ENCODE data around the gene SLC1A7.

Gene SLC1A7

GRCh38 chr1:53089478-53090226 is 52.8 kb downstream of the SLC1A7 start:
- no peak for DNase-seq

DNA sequence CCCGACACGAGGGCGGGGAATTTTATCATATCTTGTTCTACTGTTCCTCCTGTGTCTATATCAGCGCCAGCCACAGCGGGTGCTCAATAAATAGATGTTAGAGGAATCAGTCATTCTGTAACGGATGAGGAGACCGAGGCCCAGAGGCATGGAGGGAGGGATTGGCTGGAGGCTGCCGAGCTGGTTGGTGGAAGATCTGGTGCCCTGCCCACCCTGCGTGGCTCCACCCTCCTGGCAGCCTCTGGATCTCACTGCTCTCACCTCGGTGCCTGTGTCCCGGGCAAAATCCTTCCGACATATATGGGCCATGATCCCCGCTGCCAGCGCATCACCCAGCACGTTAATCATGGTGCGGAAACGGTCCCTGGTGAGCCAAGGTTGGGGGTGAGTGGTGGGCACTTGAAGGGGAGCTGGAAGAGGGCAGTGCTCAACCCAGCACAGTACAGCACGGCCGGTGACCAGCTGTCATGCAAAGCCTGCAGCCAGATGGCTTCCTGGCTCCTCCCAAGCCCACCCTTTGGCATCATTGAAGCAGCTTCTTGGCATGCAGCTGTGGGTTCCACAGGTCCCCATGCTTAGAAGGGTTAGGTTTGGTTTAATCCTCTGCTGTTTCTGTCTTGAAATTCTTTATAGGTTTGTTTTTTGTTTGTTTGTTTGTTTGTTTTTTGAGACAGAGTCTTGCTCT is 53.7 kb downstream of the SLC1A7 start:
- no peak for DNase-seq

- no peak for DNase-seq
Measured at GRCh38 chr1:53087332-53088285, 54.8 kb downstream of the SLC1A7 start.

GRCh38 chr1:53086491-53087070 is 55.9 kb downstream of the SLC1A7 start:
- no peak for DNase-seq

GRCh38 chr1:53085405-53085804 is 57.0 kb downstream of the SLC1A7 start:
- no peak for DNase-seq

GRCh38 chr1:53084589-53084971 is 57.9 kb downstream of the SLC1A7 start:
- no peak for DNase-seq

DNA sequence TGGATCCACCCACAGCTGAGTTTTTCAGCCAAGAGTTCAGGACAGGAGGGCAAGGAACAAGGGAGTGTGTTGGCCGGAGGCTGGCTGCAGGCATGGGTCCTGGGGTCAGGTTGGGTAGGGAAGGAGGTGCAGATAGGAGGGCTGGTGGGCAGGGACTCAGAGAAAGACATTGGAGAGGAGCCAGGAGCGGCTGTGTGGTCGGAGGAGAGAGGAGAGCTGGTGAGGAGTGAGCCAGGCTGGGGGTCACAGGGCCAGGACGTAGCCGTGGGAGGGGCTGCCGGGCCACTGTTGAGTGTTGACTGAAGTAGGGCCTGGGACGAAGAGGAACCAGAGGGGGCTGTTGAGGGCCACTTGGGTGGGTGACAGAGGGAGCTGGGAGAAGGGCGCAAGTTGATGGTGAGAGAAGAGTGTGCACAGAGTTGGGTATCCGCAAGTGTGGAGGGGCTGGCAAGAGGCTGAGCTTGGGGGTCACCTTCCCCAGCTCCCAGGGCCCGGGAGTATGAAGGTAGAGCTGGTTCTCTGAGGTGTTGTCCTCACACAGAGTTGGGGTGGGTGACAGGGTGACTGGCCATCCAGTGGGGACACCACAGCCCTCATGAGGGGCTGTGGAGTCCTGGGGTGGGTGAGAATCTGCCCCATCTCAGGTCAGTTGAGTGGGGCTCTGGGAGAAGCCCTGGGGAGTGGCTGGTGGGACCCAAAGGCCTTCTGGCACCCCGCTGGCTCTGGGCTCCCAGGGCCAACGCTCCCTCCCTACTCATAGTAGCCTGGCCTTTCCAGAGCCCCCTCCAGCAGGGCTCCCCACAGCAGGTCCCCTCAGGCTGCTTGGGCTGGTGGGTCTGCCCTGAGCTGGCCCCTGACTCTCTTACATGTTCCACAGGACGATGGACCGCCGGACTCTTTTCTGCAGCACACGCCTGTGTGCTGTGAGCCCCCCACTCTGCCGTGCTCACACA is 58.5 kb downstream of the SLC1A7 start:
- no peak for DNase-seq

GRCh38 chr1:53082826-53083455 is 59.5 kb downstream of the SLC1A7 start:
- no peak for DNase-seq

DNA sequence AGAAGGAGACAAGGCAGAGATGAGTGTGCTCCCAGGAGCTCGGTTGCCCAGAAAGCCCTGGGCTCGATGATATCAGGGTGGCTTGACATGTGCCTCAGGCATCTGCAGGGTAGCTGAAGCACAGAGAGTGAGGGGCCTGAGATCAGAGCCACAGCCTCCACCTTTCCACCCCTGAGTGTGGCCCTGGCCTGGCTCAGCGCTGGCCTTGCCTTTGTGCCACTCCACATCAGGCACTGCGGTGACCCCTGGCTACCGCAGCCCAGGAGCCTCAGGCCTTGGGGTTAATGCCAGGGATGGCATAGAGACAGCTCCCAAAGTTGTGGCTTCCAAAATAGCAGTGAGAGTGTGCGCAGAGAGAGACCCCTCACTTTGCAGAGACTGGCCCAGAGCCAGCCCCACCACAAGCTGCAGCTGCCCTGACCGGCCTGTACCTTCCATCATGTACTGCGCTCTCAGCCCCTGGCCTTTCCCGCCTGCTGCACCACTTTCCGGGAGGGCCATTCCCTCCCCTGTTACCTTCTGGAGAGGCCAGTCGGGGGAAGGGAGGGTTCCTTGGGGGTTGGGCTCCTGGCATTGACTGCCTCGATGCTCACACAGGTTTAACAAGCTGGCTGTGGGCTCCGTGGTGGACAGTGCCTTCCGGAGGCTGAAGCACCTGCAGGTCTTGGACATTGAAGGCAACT is 60.9 kb downstream of the SLC1A7 start:
- no peak for DNase-seq

- no peak for DNase-seq
Measured at GRCh38 chr1:53080769-53081168, 61.7 kb downstream of the SLC1A7 start.

GRCh38 chr1:53080041-53080440 is 62.4 kb downstream of the SLC1A7 start:
- no peak for DNase-seq

- DNase-seq = no peak
Measured at GRCh38 chr1:53079251-53079650, 63.2 kb downstream of the SLC1A7 start.

GRCh38 chr1:53078333-53079101 is 63.9 kb downstream of the SLC1A7 start:
- no peak for DNase-seq

GRCh38 chr1:53077599-53077965 is 64.9 kb downstream of the SLC1A7 start:
- DNase-seq = no peak

GRCh38 chr1:53076721-53077598 is 65.5 kb downstream of the SLC1A7 start:
- DNase-seq = no peak

DNA sequence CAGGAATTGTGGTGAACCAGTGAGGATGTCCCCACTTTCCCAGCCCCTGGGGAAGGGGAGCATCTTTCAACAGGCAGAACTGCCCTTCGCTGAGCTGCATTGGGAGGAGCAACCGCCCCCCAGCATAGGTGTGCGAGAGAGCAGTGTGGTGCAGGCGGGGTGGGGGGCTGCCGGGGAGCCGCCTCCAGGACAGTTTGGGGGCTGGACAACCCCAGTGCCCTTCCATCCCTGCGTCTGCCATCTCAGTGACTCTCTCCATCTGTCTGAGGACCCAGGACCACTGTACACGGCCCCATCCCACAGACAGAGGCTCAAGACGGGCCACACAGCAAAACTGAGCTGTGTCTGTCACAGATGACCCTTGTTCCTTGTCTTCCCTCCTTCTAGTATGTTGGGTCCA is 66.3 kb downstream of the SLC1A7 start:
- DNase-seq = no peak

- no peak for DNase-seq
Measured at GRCh38 chr1:53075761-53076163, 66.7 kb downstream of the SLC1A7 start.

DNA sequence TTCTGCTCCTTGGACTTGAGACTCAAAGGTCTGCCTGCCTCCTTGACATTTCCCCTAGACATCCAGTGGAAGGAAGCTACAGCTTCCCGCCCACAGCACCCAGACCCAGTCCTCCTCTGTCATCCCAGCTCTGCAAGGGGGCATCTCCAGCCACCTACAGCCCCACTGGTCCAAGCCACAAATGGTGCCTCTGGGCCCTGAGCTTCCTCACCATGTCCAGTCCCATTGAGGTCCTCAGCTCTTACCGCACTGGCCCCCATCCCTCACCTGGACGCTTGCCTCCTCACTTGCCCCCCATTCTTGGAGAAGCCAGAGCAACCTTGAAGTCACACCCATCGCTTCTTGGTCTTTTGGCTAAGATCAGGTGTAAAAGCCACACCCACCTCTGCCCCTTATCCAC is 67.2 kb downstream of the SLC1A7 start:
- DNase-seq = no peak

Data from hematopoietic multipotent progenitor cell treated with erythropoietin and hydrocortisone succinate and interleukin-3 and kit ligand, for 8 days (in vitro differentiated cells).